GM23338 (cell line): ENCODE results near the gene NLE1.
"Not testable (repeated sequence)": the region's sequence is repeated elsewhere in the genome, so short reads cannot be mapped to it uniquely, and the experiment has no call there.

Experiments used
- CREB1 ChIP-seq: fragments of 250-450 bp; sonication (Bioruptor Pico); IDR thresholded peaks from 2 replicates; pipeline ENCODE4 v1.5.0; 2020; ENCODE audit warnings: low read depth, mild to moderate bottlenecking, moderate library complexity
- CTCF ChIP-seq, 2 experiments: fragments of 200-600 bp in 1 of 2; sonication (generic) in 1 of 2; conservative IDR thresholded peaks; 2 replicates each; pipeline versions ENCODE4 v1.5.1 to v1.6.1; 2016 to 2017; ENCODE audit warnings: antibody characterized with exemption in 2 of 2, low read depth in 2 of 2, mild to moderate bottlenecking in 2 of 2, moderate library complexity in 1 of 2
- ETS1 ChIP-seq: IDR thresholded peaks from 2 replicates; pipeline ENCODE4 v1.6.1; 2016; ENCODE audit warnings: antibody characterized with exemption
- EZH2 ChIP-seq: fragments of 200-600 bp; sonication (generic); IDR thresholded peaks from one replicate; pipeline ENCODE4 v1.8.0; 2017; ENCODE audit warnings: antibody characterized with exemption, mild to moderate bottlenecking, low read depth; ENCODE audit not compliant: unreplicated experiment
- EZH2phosphoT487 ChIP-seq: fragments of 200-600 bp; sonication (generic); IDR thresholded peaks from one replicate; pipeline ENCODE4 v1.8.1; 2018; ENCODE audit warnings: antibody characterized with exemption; ENCODE audit not compliant: unreplicated experiment
- JUNB ChIP-seq: IDR thresholded peaks from one replicate; pipeline ENCODE4 v1.6.1; 2016; ENCODE audit warnings: antibody characterized with exemption; ENCODE audit not compliant: unreplicated experiment
- NANOG ChIP-seq: IDR thresholded peaks from 2 replicates; pipeline ENCODE4 v1.6.1; 2016; ENCODE audit warnings: antibody characterized with exemption, borderline replicate concordance
- POLR2AphosphoS5 ChIP-seq: IDR thresholded peaks from 2 replicates; pipeline ENCODE4 v1.6.1; 2016; ENCODE audit warnings: antibody characterized with exemption, low read depth
- REST ChIP-seq: IDR thresholded peaks from one replicate; pipeline ENCODE4 v1.6.1; 2018; ENCODE audit warnings: antibody characterized with exemption; ENCODE audit not compliant: unreplicated experiment
- STAT1 ChIP-seq: IDR thresholded peaks from one replicate; pipeline ENCODE4 v1.6.1; 2016; ENCODE audit warnings: antibody characterized with exemption; ENCODE audit not compliant: unreplicated experiment
- ZNF331 ChIP-seq: fragments of 250-450 bp; sonication (Bioruptor Pico); IDR thresholded peaks from 2 replicates; pipeline ENCODE4 v1.5.0; 2020; ENCODE audit warnings: low read depth, mild to moderate bottlenecking, moderate library complexity

- TF ChIP-seq REST; CTCF (conservative IDR thresholded peaks at IDR 0.05; ENCODE audit: low read depth in 2 of 2); EZH2; EZH2phosphoT487; POLR2AphosphoS5; CREB1 (CRISPR knock-in tag); NANOG; JUNB; STAT1; ETS1; ZNF331 (CRISPR knock-in tag): not testable (repeated sequence)
Observed at GRCh38 chr17:35172321-35172720, 30.2 kb upstream of the NLE1 start.
